HG03159 (cell line): ENCODE data around the gene VIPR1.

Experiments used
- ATAC-seq: cut with Tn5 transposase; IDR thresholded peaks from one replicate; pipeline ENCODE4 v1.9.1; 2021; ENCODE audit warnings: mild to moderate bottlenecking, moderate library complexity; ENCODE audit not compliant: unreplicated experiment

The VIPR1 gene, protein sequence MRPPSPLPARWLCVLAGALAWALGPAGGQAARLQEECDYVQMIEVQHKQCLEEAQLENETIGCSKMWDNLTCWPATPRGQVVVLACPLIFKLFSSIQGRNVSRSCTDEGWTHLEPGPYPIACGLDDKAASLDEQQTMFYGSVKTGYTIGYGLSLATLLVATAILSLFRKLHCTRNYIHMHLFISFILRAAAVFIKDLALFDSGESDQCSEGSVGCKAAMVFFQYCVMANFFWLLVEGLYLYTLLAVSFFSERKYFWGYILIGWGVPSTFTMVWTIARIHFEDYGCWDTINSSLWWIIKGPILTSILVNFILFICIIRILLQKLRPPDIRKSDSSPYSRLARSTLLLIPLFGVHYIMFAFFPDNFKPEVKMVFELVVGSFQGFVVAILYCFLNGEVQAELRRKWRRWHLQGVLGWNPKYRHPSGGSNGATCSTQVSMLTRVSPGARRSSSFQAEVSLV

GRCh38 chr3:42502429-42503250, at the start of gene VIPR1:
Gene VIPR1, plus strand, starts transcription at chr3:42502643. Its CDS starts 93 bp downstream, at chr3:42502736.
- ATAC-seq, result peak; percentile 97

DNA sequence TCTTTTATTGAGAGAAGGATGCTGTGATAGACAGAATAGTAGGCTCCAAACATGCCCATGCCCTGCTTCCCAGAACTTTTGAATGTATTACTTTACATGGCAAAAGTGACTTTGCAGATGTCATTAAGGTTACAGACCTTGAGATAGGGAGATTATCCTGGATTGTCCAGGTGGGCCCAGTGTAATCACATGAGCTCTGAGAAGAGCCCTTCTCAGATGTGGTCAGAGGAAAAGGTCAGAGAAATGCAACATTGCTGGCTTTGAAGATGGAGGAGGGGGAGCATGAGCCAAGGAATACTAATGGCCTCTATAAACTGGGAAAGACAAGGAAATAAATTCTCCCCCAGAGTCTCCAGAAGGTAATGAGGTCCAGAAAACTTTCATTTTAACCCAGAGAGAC, 46.2 kb upstream of the VIPR1 start:
- ATAC-seq, result no peak

DNA sequence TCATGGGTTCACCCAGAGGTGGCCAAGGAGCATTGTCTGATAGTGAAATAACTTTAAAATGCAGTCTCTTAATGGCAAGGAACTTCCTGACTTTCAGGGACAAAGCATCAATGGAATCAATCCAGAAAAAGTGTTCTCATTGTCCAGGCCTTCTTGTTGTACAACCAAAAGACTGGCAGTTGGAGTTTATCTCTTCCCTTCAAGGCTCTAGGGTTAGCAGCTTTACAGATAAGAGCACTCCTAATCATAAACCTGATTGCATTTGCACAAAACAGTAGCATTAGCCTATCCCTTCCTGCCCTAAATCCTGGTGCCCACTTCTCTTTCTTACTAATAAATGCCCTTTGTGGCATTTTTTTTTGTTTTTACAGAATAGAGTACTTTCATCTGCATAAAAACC, 43.3 kb upstream of the VIPR1 start:
- ATAC-seq, result no peak

GRCh38 chr3:42461762-42462161, 40.7 kb upstream of the VIPR1 start:
- ATAC-seq, result no peak

DNA sequence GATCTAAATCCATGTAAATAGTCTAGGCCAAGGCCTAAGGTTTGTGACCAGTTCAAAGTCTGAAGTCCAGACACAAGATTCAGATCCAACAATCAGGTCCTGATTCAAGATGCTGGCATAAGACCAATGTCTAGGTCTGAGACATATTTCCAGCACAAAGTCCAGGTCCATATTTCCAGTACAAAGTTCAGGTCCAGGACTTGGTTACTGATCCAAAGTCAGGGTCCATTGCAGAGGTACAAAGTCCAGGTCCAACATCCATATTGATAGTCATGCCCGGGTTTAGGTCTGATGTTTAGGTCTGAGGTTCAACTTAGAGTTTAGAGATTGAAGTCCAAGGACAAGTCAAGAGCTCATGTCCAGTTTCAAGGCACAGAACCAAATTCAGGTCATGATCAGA, 39.4 kb upstream of the VIPR1 start:
- no peak for ATAC-seq

GRCh38 chr3:42468111-42468510, 34.3 kb upstream of the VIPR1 start:
- no peak for ATAC-seq

DNA sequence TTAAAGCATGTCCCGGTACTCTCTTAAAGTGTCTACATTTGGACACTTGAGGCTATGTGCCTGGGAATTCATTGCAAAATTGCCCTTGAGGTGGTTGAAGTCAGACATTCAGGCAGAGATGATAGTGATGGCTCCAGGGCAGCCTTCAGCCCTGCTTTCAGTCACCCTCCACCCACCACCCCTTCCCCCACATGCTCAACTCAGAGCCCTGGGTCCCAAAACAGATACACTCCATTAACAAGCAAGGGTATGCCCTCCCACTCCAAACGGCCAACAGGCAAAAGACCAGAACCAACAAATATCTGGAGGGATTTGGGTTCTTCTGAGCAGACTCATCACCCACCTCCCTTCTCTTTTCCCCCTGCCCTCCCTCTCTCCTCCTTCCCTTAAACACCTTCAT, 29.9 kb upstream of the VIPR1 start:
- ATAC-seq, result no peak

DNA sequence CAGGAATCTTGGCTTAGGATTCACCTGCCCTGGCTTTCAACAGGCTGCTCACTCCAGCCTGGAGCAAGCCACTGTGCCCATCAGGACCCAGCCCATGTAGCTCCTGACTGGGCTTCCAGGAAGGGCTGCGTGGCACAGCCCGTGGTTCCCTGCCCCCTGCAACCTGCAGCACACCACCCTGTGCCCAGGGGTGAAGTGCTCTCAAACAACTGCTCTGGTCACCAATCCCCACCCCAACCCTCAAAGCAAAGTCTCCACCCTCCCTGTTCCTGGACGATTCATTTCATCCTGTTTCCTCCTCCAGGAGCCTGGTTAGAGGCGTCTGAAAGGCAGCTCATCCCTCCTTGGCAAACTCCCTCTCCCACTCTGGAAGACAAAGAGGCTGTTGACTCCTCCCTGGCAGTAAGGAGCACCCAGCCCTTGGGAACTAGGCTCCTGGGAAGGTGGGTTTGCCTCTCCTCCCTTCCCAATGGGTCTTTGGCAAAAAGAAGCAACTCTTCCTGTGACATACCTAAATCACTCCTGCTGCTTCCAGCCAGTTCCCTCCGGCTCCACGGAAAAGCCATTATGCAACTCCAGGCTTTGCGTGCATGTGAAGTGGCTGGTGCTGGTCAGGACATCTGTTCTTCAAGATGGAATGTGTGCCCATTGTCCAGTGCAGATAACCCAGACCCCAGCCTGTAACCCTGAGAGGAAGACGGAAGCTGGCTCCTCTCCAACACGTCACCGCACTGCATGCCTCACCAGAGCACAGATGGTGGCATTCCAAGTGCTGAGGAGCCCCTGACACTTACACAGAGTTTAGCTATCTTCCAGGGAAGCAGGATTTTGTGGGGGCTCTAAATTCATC, 29.1 kb upstream of the VIPR1 start:
- no peak for ATAC-seq

GRCh38 chr3:42476225-42477125, 26.0 kb upstream of the VIPR1 start:
- ATAC-seq, result no peak

DNA sequence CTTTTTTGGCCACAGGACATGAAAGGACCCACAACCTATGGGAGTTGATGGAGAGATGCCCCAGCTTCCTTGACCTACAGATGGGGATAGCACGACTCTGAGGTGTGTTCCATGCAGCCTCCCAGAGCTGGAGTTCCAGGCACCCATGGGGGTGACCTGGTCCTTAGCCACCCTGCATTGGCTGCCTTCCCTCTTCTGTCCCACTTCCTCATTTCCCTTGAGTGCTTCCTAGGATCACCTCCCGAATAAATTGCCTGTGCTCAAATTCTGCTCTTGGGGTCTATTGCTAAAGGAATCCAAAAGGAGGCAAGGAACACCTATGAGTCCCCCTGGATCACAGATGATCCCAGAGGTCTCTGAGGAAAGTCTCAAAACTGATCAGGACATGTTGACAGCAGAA, 24.7 kb upstream of the VIPR1 start:
- ATAC-seq, result no peak

GRCh38 chr3:42478830-42479229, 23.6 kb upstream of the VIPR1 start:
- no peak for ATAC-seq

- ATAC-seq, result no peak
Observed at GRCh38 chr3:42486814-42487565, 15.5 kb upstream of the VIPR1 start.

DNA sequence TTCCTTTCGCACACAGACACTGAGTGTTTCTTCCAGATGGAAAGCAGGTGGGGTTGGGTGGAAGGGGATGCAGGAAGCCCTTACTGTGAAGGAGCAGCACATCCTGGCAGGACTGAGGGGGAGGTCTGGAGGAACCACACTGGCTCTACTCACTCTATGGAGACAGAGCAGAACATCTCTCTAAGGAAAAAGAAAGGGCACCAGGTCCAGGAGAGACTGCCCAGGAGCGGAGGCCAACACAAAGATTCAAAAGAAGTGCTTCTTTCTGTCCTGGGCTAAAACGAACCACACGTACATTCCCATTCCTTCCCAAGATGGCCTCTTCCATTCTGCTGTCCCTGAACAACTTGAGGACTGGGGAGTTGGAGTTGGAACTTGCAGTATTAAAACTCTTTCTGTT, 13.8 kb upstream of the VIPR1 start:
- ATAC-seq, result no peak

DNA sequence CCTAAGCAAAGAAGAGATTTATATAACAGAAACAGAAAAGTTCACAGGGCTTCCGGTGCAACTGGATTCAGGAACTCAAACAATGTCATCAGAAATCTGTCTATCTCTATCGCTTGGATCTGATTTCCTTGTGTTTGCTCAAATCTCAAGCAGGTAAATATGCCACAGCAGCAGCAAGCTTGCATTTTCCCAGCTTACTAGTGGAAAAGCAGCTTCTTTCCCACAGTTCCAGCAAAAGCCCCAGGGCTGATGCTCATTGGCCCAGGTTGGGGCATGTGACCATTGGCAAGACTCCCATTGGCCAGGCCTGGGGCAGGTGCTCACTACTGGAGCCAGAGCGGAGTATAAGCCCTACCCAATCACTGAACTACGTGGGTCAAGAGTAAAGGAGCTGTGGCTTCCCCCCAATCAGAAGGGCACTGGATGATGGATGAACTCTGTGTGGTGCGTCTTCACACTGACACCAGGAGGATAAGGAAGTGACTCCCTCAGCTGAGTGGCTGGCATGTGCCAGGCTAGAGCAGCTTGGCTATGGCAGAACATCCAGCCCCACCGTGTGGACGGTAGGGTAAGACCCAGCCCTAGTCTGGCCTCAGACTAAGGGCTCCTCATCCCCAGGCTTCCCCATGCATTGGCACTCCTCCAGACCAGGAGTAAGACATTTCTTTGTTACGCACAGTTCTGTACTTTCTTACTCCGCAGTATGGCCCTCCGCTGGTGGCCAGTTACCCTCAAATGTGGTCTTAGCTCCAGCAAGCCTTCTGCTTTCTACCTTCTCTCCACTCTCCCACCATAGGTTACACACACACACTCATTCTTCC, 13.1 kb upstream of the VIPR1 start:
- ATAC-seq, result no peak

DNA sequence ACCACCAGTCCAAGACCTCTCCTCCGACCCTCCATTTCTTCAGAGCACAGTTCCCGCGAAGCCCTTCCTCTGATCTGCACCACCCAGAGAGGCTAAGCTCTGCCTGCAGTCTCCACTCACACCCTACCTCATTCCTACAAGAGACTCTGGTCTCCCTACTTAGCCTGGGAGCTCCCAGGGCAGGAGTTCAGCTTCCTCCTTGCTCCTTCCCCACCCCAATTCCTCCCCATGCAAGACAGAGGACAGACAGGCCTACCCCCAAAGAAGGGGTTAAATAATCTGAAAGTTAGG, 12.6 kb upstream of the VIPR1 start:
- ATAC-seq, result peak; percentile 28

DNA sequence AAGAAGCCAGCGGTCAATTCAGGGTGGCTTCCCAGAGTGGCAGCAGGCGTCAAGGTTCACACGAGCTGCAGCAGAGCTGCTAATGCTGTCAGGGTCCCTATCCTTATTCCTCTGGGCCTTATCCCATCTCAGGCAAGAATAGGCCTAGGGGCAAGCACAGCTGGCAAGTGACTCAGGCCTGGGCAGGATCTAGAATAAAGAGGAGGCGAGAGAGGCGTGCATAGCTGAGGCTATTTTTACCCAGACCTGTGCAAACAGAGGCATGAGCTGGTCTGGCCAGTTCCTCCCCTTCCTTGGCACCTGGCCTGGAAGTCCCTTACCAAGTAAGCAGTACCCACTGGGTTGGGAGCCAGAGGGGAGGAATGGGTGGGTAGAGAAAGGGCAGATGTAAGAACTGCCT, 12.2 kb upstream of the VIPR1 start:
- ATAC-seq, result peak; percentile 98

DNA sequence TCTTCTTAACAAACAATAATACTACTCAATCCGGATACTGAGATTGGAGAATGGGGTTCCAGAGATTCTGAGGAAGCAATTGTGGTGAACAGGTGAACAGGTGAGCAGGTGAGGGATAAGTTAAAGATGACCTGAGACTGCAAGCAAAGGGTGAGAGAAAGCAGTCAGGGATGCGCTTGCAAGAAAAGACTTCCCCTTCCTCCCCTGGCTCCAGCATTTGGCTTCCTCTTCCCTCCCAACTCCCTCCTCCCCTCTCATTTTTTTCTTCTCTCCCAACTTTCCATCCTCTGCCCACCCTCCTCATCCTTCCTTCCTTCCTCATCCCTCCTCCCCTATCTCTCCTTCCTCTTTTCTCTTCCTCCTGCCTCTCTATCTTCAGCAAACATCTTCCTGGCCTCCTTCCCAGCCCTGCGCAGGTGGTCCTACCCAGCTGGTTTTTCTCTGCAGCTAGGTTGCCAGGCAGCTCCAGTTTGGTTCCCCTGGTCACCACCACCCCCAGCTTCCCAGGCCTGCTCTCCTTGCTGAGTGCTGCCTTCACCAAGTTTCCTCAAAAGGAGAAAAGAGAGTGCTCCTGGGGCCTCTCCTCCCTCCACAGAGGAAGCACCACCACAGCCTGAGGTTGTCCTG, 10.4 kb upstream of the VIPR1 start:
- ATAC-seq, result no peak

GRCh38 chr3:42492508-42493080, 9.8 kb upstream of the VIPR1 start:
- no peak for ATAC-seq
